GM12892 (cell line): ENCODE data around the gene RFTN1.

Experiments used
- POLR2A ChIP-seq: IDR thresholded peaks from 2 replicates; pipeline ENCODE4 v1.6.1; 2011; ENCODE audit warnings: low read depth, low read length, control low read depth
- POLR2AphosphoS5 ChIP-seq: IDR thresholded peaks from 2 replicates; pipeline ENCODE4 v1.6.1; 2011; ENCODE audit warnings: low read depth, low read length, control low read depth
- TAF1 ChIP-seq: IDR thresholded peaks from 2 replicates; pipeline ENCODE4 v1.6.1; 2011; ENCODE audit warnings: low read depth, mild to moderate bottlenecking, control low read depth, low read length, borderline replicate concordance

DNA sequence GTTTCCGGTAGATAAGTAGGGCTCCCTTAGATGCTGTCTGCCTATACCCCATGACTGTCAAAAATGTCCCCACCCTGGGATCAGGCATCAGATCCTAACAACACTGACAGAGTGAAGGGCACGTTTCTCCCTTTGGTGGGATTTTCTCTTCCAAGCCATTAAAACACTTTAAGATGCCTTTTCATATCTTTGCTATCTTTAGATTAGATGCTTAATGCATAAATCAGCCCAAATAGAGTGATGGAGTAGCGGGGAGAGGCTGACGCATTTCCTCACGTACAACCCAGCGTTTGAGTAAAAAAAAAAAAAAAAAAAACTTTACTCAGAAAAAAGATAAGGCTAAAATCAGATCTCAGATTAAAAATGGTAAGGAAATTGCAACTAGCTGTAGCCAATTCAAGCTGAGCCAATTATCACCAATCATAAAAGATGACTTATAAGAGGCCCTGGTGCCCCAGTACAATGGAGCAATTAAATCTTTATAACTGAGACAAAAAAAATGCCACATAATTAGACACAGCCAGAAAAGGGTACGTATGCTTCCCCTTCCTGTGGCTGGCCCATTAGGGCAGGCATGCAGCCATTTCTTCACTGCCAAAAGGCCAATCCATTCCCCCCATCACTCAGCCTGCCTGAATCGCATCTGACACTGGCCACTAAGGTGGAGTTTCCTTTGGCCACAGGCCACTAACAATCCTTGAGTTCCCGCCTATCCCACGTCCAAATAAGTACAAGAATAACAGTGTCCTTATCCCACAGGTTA is 45.0 kb downstream of the RFTN1 start:
- TF ChIP-seq POLR2A (no peak), POLR2AphosphoS5 (no peak; the same call in 1 of the 2 replicates), TAF1 (no peak)
